ENCODE results near the gene SLC10A7.

GRCh38 chr4:146506272-146506671, 15.5 kb downstream of the SLC10A7 start:
- TF ChIP-seq EZH2 (IDR thresholded peaks at IDR 0.05; ENCODE audit: low read length, missing control alignments) (no peak), CTCF (conservative IDR thresholded peaks at IDR 0.05 in 1 of 2, IDR thresholded peaks at IDR 0.05 in 1 of 2; ENCODE audit: low read depth in 1 of 2, low read length in 2 of 2) (no peak)
